Testis (tissue), 2 donors: ENCODE data around the gene OLFM4.

ENCODE experiments used
- CTCF ChIP-seq, 3 experiments: fragments of 450-650 bp in 2 of 3; fragments of 200-600 bp in 1 of 3; sonication (generic) in 1 of 3; IDR thresholded peaks; one replicate each; pipeline ENCODE4 v1.5.1; 2016 to 2019; ENCODE audit warnings: antibody characterized with exemption in 3 of 3, mild to moderate bottlenecking in 2 of 3, moderate library complexity in 1 of 3
- POLR2A ChIP-seq: fragments of 450-650 bp; IDR thresholded peaks from one replicate; pipeline ENCODE4 v1.6.1; 2017; ENCODE audit warnings: antibody characterized with exemption, mild to moderate bottlenecking, moderate library complexity

- TF ChIP-seq CTCF (IDR thresholded peaks at IDR 0.05) (no peak), POLR2A (no peak)
Measured at GRCh38 chr13:53066411-53066810, 37.8 kb downstream of the OLFM4 start.
